ENCODE data around the gene CWH43.
"Not testable (repeated sequence)": the region's sequence is repeated elsewhere in the genome, so short reads cannot be mapped to it uniquely, and the experiment has no call there.

The CWH43 gene

GRCh38 chr4:48985976-48986653 is at the start of gene CWH43:
CWH43 (plus strand) TSS chr4:48986275; CDS start chr4:48986430, 155 bp downstream.
- H3K9me3 ChIP-seq: no peaks in the 10 kb centered on the region; the same call in 1 of the 2 replicates
- no peak for DNase-seq (ENCODE audit: low spot score in 2 of 2)
- no peaks in the 10 kb centered on the region for H3K27me3 ChIP-seq (ENCODE audit: low read depth)
- no peaks in the 10 kb centered on the region for H3K4me1 ChIP-seq
- in situ Hi-C loops (cut with MboI; ENCODE audit: low sequenced_read_pairs): no loop called here
- H3K4me3 ChIP-seq: no peak within 1 kb of the TSS
- H3K36me3 ChIP-seq (replicated peaks): no peaks in the 10 kb centered on the region

- H3K27me3 ChIP-seq (ENCODE audit: low read depth): peaks cover 17% of the 10 kb centered on the region
- in situ Hi-C loops (cut with MboI; ENCODE audit: low sequenced_read_pairs): no loop called here
- no peaks in the 10 kb centered on the region for H3K36me3 ChIP-seq (replicated peaks)
- H3K9me3 ChIP-seq: no peaks in the 10 kb centered on the region
- no peaks in the 10 kb centered on the region for H3K4me1 ChIP-seq
- no peak overlapping the region for H3K4me3 ChIP-seq
- no peak for DNase-seq (ENCODE audit: low spot score in 2 of 2)
These were observed 49.0 kb upstream of the CWH43 start for GRCh38 chr4:48937033-48937432.

GRCh38 chr4:48938831-48939230 is 47.2 kb upstream of the CWH43 start:
- Histone ChIP-seq H3K4me3 (no peak overlapping the region), H3K27me3 (ENCODE audit: low read depth) (peaks cover 24% of the 10 kb centered on the region), H3K4me1 (no peaks in the 10 kb centered on the region), H3K36me3 (replicated peaks) (no peaks in the 10 kb centered on the region), H3K9me3 (no peaks in the 10 kb centered on the region)
- DNase-seq (ENCODE audit: low spot score in 2 of 2): no peak
- in situ Hi-C loops (cut with MboI; ENCODE audit: low sequenced_read_pairs): no loop called here

- Histone ChIP-seq H3K36me3 (replicated peaks) (no peaks in the 10 kb centered on the region), H3K27me3 (ENCODE audit: low read depth) (peaks cover 24% of the 10 kb centered on the region), H3K9me3 (no peaks in the 10 kb centered on the region), H3K4me3 (no peak overlapping the region), H3K4me1 (no peaks in the 10 kb centered on the region)
- in situ Hi-C loops (cut with MboI; ENCODE audit: low sequenced_read_pairs): no loop called here
- DNase-seq (ENCODE audit: low spot score in 2 of 2): no peak
These were observed 46.3 kb upstream of the CWH43 start for GRCh38 chr4:48939785-48940184.

- Histone ChIP-seq H3K36me3 (replicated peaks) (no peaks in the 10 kb centered on the region), H3K4me1 (peaks cover 8% of the 10 kb centered on the region), H3K9me3 (no peaks in the 10 kb centered on the region), H3K27me3 (ENCODE audit: low read depth) (peaks cover 24% of the 10 kb centered on the region), H3K4me3 (no peak overlapping the region)
- in situ Hi-C loops (cut with MboI; ENCODE audit: low sequenced_read_pairs): no loop called here
- peak; percentile 34 to 42 for DNase-seq (ENCODE audit: low spot score in 2 of 2)
These were observed 42.7 kb upstream of the CWH43 start for GRCh38 chr4:48943387-48943786.

- DNase-seq (ENCODE audit: low spot score in 2 of 2): peak in 1 of 2 experiments; percentile 19
- in situ Hi-C loops (cut with MboI; ENCODE audit: low sequenced_read_pairs): no loop called here
- no peaks in the 10 kb centered on the region for H3K36me3 ChIP-seq (replicated peaks)
- peaks cover 24% of the 10 kb centered on the region for H3K27me3 ChIP-seq (ENCODE audit: low read depth)
- no peak overlapping the region for H3K4me3 ChIP-seq
- no peaks in the 10 kb centered on the region for H3K9me3 ChIP-seq
- peaks cover 8% of the 10 kb centered on the region for H3K4me1 ChIP-seq
These were observed 41.8 kb upstream of the CWH43 start for GRCh38 chr4:48944252-48944651.

GRCh38 chr4:48944756-48945241 is 41.3 kb upstream of the CWH43 start:
- no peaks in the 10 kb centered on the region for H3K9me3 ChIP-seq
- peaks cover 8% of the 10 kb centered on the region for H3K4me1 ChIP-seq
- DNase-seq (ENCODE audit: low spot score in 2 of 2): peak in 1 of 2 experiments; percentile 70
- peaks cover 24% of the 10 kb centered on the region for H3K27me3 ChIP-seq (ENCODE audit: low read depth)
- H3K4me3 ChIP-seq: no peak overlapping the region
- H3K36me3 ChIP-seq (replicated peaks): no peaks in the 10 kb centered on the region
- in situ Hi-C loops (cut with MboI; ENCODE audit: low sequenced_read_pairs): no loop called here

- Histone ChIP-seq H3K4me3 (no peak overlapping the region), H3K27me3 (ENCODE audit: low read depth) (peaks cover 14% of the 10 kb centered on the region), H3K4me1 (peaks cover 8% of the 10 kb centered on the region), H3K36me3 (replicated peaks) (no peaks in the 10 kb centered on the region), H3K9me3 (no peaks in the 10 kb centered on the region)
- in situ Hi-C loops (cut with MboI; ENCODE audit: low sequenced_read_pairs): no loop called here
- DNase-seq (ENCODE audit: low spot score in 2 of 2): peak in 1 of 2 experiments; percentile 91
These were observed 40.1 kb upstream of the CWH43 start for GRCh38 chr4:48945981-48946380.

- in situ Hi-C loops (cut with MboI; ENCODE audit: low sequenced_read_pairs): no loop called here
- no peak for DNase-seq (ENCODE audit: low spot score in 2 of 2)
- peaks cover 8% of the 10 kb centered on the region for H3K4me1 ChIP-seq
These were observed 38.3 kb upstream of the CWH43 start for GRCh38 chr4:48947731-48948130.

GRCh38 chr4:48949086-48949485 is 37.0 kb upstream of the CWH43 start:
- DNase-seq (ENCODE audit: low spot score in 2 of 2): no peak
- H3K4me3 ChIP-seq: no peak overlapping the region
- H3K9me3 ChIP-seq: no peaks in the 10 kb centered on the region
- H3K36me3 ChIP-seq (replicated peaks): no peaks in the 10 kb centered on the region
- in situ Hi-C loops (cut with MboI; ENCODE audit: low sequenced_read_pairs): no loop called here
- H3K4me1 ChIP-seq: peaks cover 8% of the 10 kb centered on the region
- H3K27me3 ChIP-seq (ENCODE audit: low read depth): no peaks in the 10 kb centered on the region

More at GRCh38 chr4:48947731-48948130, 38.3 kb upstream of the CWH43 start:
- no peaks in the 10 kb centered on the region for H3K36me3 ChIP-seq (replicated peaks)
- 0 out of 2 replicates have a peak, but pooled peaks cover 4% of the 10 kb centered on the region for H3K27me3 ChIP-seq (ENCODE audit: low read depth)
- H3K9me3 ChIP-seq: no peaks in the 10 kb centered on the region
- no peak overlapping the region for H3K4me3 ChIP-seq

- H3K4me3 ChIP-seq: no peak overlapping the region
- no peaks in the 10 kb centered on the region for H3K9me3 ChIP-seq
- no peaks in the 10 kb centered on the region for H3K36me3 ChIP-seq (replicated peaks)
- peaks cover 8% of the 10 kb centered on the region for H3K4me1 ChIP-seq
- no peak for DNase-seq (ENCODE audit: low spot score in 2 of 2)
- in situ Hi-C loops (cut with MboI; ENCODE audit: low sequenced_read_pairs): loop anchor here (10.0 to 25.0 kb wide), 2 partner anchors 385 to 487 kb away; no protein-coding TSS in a partner anchor
- H3K27me3 ChIP-seq (ENCODE audit: low read depth): no peaks in the 10 kb centered on the region
These were observed 36.4 kb upstream of the CWH43 start for GRCh38 chr4:48949518-48950219.

GRCh38 chr4:48954314-48954713 is 31.8 kb upstream of the CWH43 start:
- in situ Hi-C loops (cut with MboI; ENCODE audit: low sequenced_read_pairs): loop anchor here (10.0 to 25.0 kb wide), 2 partner anchors 390 to 492 kb away; no protein-coding TSS in a partner anchor
- H3K36me3 ChIP-seq (replicated peaks): no peaks in the 10 kb centered on the region
- H3K27me3 ChIP-seq (ENCODE audit: low read depth): peaks cover 2% of the 10 kb centered on the region; the same call in 1 of the 2 replicates
- DNase-seq (ENCODE audit: low spot score in 2 of 2): no peak
- no peaks in the 10 kb centered on the region; the same call in 1 of the 2 replicates for H3K4me1 ChIP-seq
- no peaks in the 10 kb centered on the region for H3K9me3 ChIP-seq
- no peak overlapping the region for H3K4me3 ChIP-seq

GRCh38 chr4:48957366-48957765 is 28.7 kb upstream of the CWH43 start:
- not testable (repeated sequence) for H3K4me3 ChIP-seq; H3K9me3 ChIP-seq; H3K4me1 ChIP-seq; H3K27me3 ChIP-seq (ENCODE audit: low read depth); H3K36me3 ChIP-seq (replicated peaks); DNase-seq (ENCODE audit: low spot score in 2 of 2)
- in situ Hi-C loops (cut with MboI; ENCODE audit: low sequenced_read_pairs): loop anchor here (10.0 to 25.0 kb wide), 2 partner anchors 393 to 495 kb away; no protein-coding TSS in a partner anchor

GRCh38 chr4:48958582-48958981 is 27.5 kb upstream of the CWH43 start:
- H3K4me3 ChIP-seq: no peak overlapping the region
- H3K36me3 ChIP-seq (replicated peaks): no peaks in the 10 kb centered on the region
- no peaks in the 10 kb centered on the region; the same call in 1 of the 2 replicates for H3K4me1 ChIP-seq
- H3K27me3 ChIP-seq (ENCODE audit: low read depth): peaks cover 2% of the 10 kb centered on the region; the same call in 1 of the 2 replicates
- H3K9me3 ChIP-seq: no peaks in the 10 kb centered on the region
- in situ Hi-C loops (cut with MboI; ENCODE audit: low sequenced_read_pairs): loop anchor here (10.0 to 25.0 kb wide), 2 partner anchors 394 to 496 kb away; no protein-coding TSS in a partner anchor
- DNase-seq (ENCODE audit: low spot score in 2 of 2): no peak

Data from HAP-1 (cell line).